ENCODE results near the gene ZNF488. TPM values are rescaled to one million over a fixed set of nuclear protein-coding genes. Genes with fewer than 3 reads are reported as not detected.

The ZNF488 gene
- total and polyA plus RNA-seq, 2 donors (not counting 1 experiment from before 2014, with no cell fraction given): not detected

GRCh38 chr10:47323636-47324296 is 60.3 kb downstream of the ZNF488 start:
- DNase-seq (no peak), ATAC-seq (ENCODE audit: low read depth) (no peak)
- TF ChIP-seq, protein P1, sequence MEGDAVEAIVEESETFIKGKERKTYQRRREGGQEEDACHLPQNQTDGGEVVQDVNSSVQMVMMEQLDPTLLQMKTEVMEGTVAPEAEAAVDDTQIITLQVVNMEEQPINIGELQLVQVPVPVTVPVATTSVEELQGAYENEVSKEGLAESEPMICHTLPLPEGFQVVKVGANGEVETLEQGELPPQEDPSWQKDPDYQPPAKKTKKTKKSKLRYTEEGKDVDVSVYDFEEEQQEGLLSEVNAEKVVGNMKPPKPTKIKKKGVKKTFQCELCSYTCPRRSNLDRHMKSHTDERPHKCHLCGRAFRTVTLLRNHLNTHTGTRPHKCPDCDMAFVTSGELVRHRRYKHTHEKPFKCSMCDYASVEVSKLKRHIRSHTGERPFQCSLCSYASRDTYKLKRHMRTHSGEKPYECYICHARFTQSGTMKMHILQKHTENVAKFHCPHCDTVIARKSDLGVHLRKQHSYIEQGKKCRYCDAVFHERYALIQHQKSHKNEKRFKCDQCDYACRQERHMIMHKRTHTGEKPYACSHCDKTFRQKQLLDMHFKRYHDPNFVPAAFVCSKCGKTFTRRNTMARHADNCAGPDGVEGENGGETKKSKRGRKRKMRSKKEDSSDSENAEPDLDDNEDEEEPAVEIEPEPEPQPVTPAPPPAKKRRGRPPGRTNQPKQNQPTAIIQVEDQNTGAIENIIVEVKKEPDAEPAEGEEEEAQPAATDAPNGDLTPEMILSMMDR (IDR thresholded peaks at IDR 0.05): no peak
- no peak for TF ChIP-seq EZH2 (IDR thresholded peaks at IDR 0.05; ENCODE audit: borderline replicate concordance, insufficient read depth, low read depth, low read length, poor library complexity, severe bottlenecking)
- ChIA-PET POLR2A (no interaction called here), CTCF (interaction anchor here (0.8 to 1.7 kb wide), 4 partner anchors 8 to 299 kb away, joined by 3 to 4 read pairs (median 4); no protein-coding TSS in a partner anchor)
- H4K20me1 ChIP-seq (ENCODE audit: control insufficient read depth, insufficient read depth, low read length, poor library complexity, severe bottlenecking): no peaks in the 10 kb centered on the region
- Mint-ChIP-seq H3K4me3 (no peak overlapping the region), H3K4me1 (no peaks in the 10 kb centered on the region), H3K27me3 (peaks cover 6% of the 10 kb centered on the region), H3K27ac (no peak overlapping the region), H3K9me3 (ENCODE audit: insufficient read depth) (no peaks in the 10 kb centered on the region)
- peaks cover 0 to 8% (median 0%) of the 10 kb centered on the region in 3 donors for H3K9me3 ChIP-seq (ENCODE audit: control extremely low read depth in 1 of 3, control insufficient read depth in 2 of 3, insufficient read depth in 1 of 3, low read length in 2 of 3)
- H3K4me1 ChIP-seq (ENCODE audit: control insufficient read depth in 2 of 2, insufficient read depth in 2 of 2, low read length in 2 of 2): no peaks in the 10 kb centered on the region
- no peak overlapping the region for H3K27ac ChIP-seq (ENCODE audit: low read length in 2 of 2)
- no peak overlapping the region for H3K4me2 ChIP-seq (replicated peaks; ENCODE audit: low read depth, low read length, poor library complexity, severe bottlenecking)
- 92% methylated on average over 3 of the region's 5 CpGs for WGBS (ENCODE audit: insufficient coverage)
- H3K27me3 ChIP-seq (replicated peaks in 1 of 4; ENCODE audit: control extremely low read depth in 1 of 4, control insufficient read depth in 3 of 4, insufficient read depth in 4 of 4, low read length in 3 of 4): no peaks in the 10 kb centered on the region
- H3K79me2 ChIP-seq (ENCODE audit: control insufficient read depth, insufficient read depth, low read length): no peaks in the 10 kb centered on the region
- H2AFZ ChIP-seq (ENCODE audit: insufficient read depth, low read depth, low read length, poor library complexity, severe bottlenecking): no peak overlapping the region
- no peak overlapping the region for H3K4me3 ChIP-seq (ENCODE audit: control extremely low read depth in 1 of 5, extremely low read depth in 1 of 5, insufficient read depth in 1 of 5, low read depth in 2 of 5, low read length in 4 of 5)
- H3K9ac ChIP-seq (ENCODE audit: low read length): no peak overlapping the region
- intact Hi-C loops (cut with micrococcal nuclease): no loop called here
- H3K36me3 ChIP-seq (replicated peaks in 1 of 2; ENCODE audit: control extremely low read depth in 1 of 2, control insufficient read depth in 1 of 2, extremely low read depth in 1 of 2, insufficient read depth in 2 of 2, low read length in 1 of 2): no peaks in the 10 kb centered on the region

- CTCF ChIA-PET: interaction anchor here (0.8 to 1.2 kb wide), 2 partner anchors 11 to 299 kb away, joined by 4 read pairs; no protein-coding TSS in a partner anchor
Measured at GRCh38 chr10:47323087-47323486, 61.0 kb downstream of the ZNF488 start.

More at GRCh38 chr10:47323087-47323486, 61.0 kb downstream of the ZNF488 start:
- ATAC-seq (ENCODE audit: low read depth) (no peak), DNase-seq (no peak)
- Histone ChIP-seq H4K20me1 (ENCODE audit: control insufficient read depth, insufficient read depth, low read length, poor library complexity, severe bottlenecking) (no peaks in the 10 kb centered on the region), H3K9ac (ENCODE audit: low read length) (no peak overlapping the region), H3K4me2 (replicated peaks; ENCODE audit: low read depth, low read length, poor library complexity, severe bottlenecking) (no peak overlapping the region), H3K36me3 (replicated peaks in 1 of 2; ENCODE audit: control extremely low read depth in 1 of 2, control insufficient read depth in 1 of 2, extremely low read depth in 1 of 2, insufficient read depth in 2 of 2, low read length in 1 of 2) (no peaks in the 10 kb centered on the region), H3K79me2 (ENCODE audit: control insufficient read depth, insufficient read depth, low read length) (no peaks in the 10 kb centered on the region), H3K4me3 (ENCODE audit: control extremely low read depth in 1 of 5, extremely low read depth in 1 of 5, insufficient read depth in 1 of 5, low read depth in 2 of 5, low read length in 4 of 5) (no peak overlapping the region), H3K4me1 (ENCODE audit: control insufficient read depth in 2 of 2, insufficient read depth in 2 of 2, low read length in 2 of 2) (no peaks in the 10 kb centered on the region), H3K27me3 (replicated peaks in 1 of 4; ENCODE audit: control extremely low read depth in 1 of 4, control insufficient read depth in 3 of 4, insufficient read depth in 4 of 4, low read length in 3 of 4) (no peaks in the 10 kb centered on the region), H2AFZ (ENCODE audit: insufficient read depth, low read depth, low read length, poor library complexity, severe bottlenecking) (no peak overlapping the region), H3K27ac (ENCODE audit: low read length in 2 of 2) (no peak overlapping the region), H3K9me3 (ENCODE audit: control extremely low read depth in 1 of 3, control insufficient read depth in 2 of 3, insufficient read depth in 1 of 3, low read length in 2 of 3) (peaks cover 0 to 2% (median 0%) of the 10 kb centered on the region in 3 donors)
- POLR2A ChIA-PET: no interaction called here
- H3K27ac Mint-ChIP-seq: no peak overlapping the region
- intact Hi-C loops (cut with micrococcal nuclease): no loop called here
- H3K9me3 Mint-ChIP-seq (ENCODE audit: insufficient read depth): no peaks in the 10 kb centered on the region
- peaks cover 8% of the 10 kb centered on the region for H3K27me3 Mint-ChIP-seq
- H3K4me1 Mint-ChIP-seq: no peaks in the 10 kb centered on the region
- no peak overlapping the region for H3K4me3 Mint-ChIP-seq
- TF ChIP-seq EZH2 (IDR thresholded peaks at IDR 0.05; ENCODE audit: borderline replicate concordance, insufficient read depth, low read depth, low read length, poor library complexity, severe bottlenecking): no peak
- TF ChIP-seq, protein P1 (IDR thresholded peaks at IDR 0.05): no peak
- no CpG with 5 or more reads among the region's 1 CpG for WGBS (ENCODE audit: insufficient coverage)

Data from B cell (primary cell).